DOHH2 (cell line): ENCODE data around the gene QKI.

Experiments
- CTCF ChIP-seq: fragments of 200-600 bp; sonication (generic); IDR thresholded peaks from one replicate; pipeline ENCODE4 v1.5.1; 2014; ENCODE audit warnings: antibody characterized with exemption, mild to moderate bottlenecking, low read depth, low read length; ENCODE audit not compliant: poor library complexity, severe bottlenecking
- EZH2phosphoT487 ChIP-seq: fragments of 200-600 bp; sonication (generic); IDR thresholded peaks from 2 replicates; pipeline ENCODE4 v1.6.1; 2017; ENCODE audit warnings: borderline replicate concordance, mild to moderate bottlenecking, antibody characterized with exemption, low read length, moderate library complexity, mixed read lengths

- TF ChIP-seq CTCF (no peak), EZH2phosphoT487 (no peak)
Measured at GRCh38 chr6:163568275-163568674, 153.8 kb downstream of the QKI start.
